NAMALWA (cell line): ENCODE results near the gene CHRNB1.

ENCODE experiments used
- DNase-seq: peaks from one replicate; pipeline ENCODE4 v3.0.0-alpha.2; 2015; ENCODE audit warnings: low spot score

CHRNB1 gene

GRCh38 chr17:7444682-7445618, at the start of gene CHRNB1:
Gene CHRNB1, plus strand, starts transcription at chr17:7445061. Its CDS starts 67 bp downstream, at chr17:7445128.
- DNase-seq = no peak

GRCh38 chr17:7396147-7396546, 48.7 kb upstream of the CHRNB1 start:
- DNase-seq = no peak

GRCh38 chr17:7398612-7399011, 46.2 kb upstream of the CHRNB1 start:
- no peak for DNase-seq

- peak; percentile 19 for DNase-seq
Measured at GRCh38 chr17:7403043-7403726, 41.7 kb upstream of the CHRNB1 start.

- DNase-seq = no peak
Measured at GRCh38 chr17:7403727-7403976, 41.2 kb upstream of the CHRNB1 start.

- peak; percentile 95 for DNase-seq
Measured at GRCh38 chr17:7403977-7404736, 40.7 kb upstream of the CHRNB1 start, which contains the start of gene TMEM256. Gene TMEM256, minus strand, starts transcription at chr17:7404097. Its CDS starts 13 bp downstream, at chr17:7404084.

GRCh38 chr17:7404737-7405349, 40.0 kb upstream of the CHRNB1 start:
- no peak for DNase-seq

- DNase-seq = no peak
Measured at GRCh38 chr17:7405350-7406234, 39.3 kb upstream of the CHRNB1 start.

- DNase-seq = no peak
Measured at GRCh38 chr17:7406235-7406825, 38.5 kb upstream of the CHRNB1 start.

GRCh38 chr17:7407082-7407481, 37.8 kb upstream of the CHRNB1 start:
- DNase-seq = no peak

GRCh38 chr17:7407485-7408251, 37.2 kb upstream of the CHRNB1 start, which contains the start of gene NLGN2:
Gene NLGN2, plus strand, starts transcription at chr17:7407845. Its CDS starts 411 bp downstream, at chr17:7408256.
- DNase-seq = no peak

GRCh38 chr17:7408252-7408727, 36.6 kb upstream of the CHRNB1 start:
- DNase-seq = no peak

- no peak for DNase-seq
Measured at GRCh38 chr17:7408863-7409262, 36.0 kb upstream of the CHRNB1 start.

GRCh38 chr17:7409716-7410115, 35.1 kb upstream of the CHRNB1 start:
- DNase-seq = no peak

- DNase-seq = no peak
Measured at GRCh38 chr17:7410634-7411426, 34.0 kb upstream of the CHRNB1 start.

- no peak for DNase-seq
Measured at GRCh38 chr17:7411427-7411750, 33.5 kb upstream of the CHRNB1 start.

- DNase-seq = no peak
Measured at GRCh38 chr17:7413346-7413985, 31.4 kb upstream of the CHRNB1 start.

- no peak for DNase-seq
Measured at GRCh38 chr17:7414837-7415236, 30.0 kb upstream of the CHRNB1 start.

- DNase-seq = no peak
Measured at GRCh38 chr17:7415784-7416183, 29.1 kb upstream of the CHRNB1 start.
